ENCODE data around the gene ZNF334. TPM values are rescaled to one million over a fixed set of nuclear protein-coding genes. Genes with fewer than 3 reads are reported as not detected.

The ZNF334 gene
- 13.5 TPM for total RNA-seq

GRCh38 chr20:46512943-46513844 is at the start of gene ZNF334:
Gene ZNF334 (minus strand): TSS chr20:46513559. CDS start chr20:46512102, 1,457 bp downstream.

GRCh38 chr20:46550461-46550860 is 37.1 kb upstream of the ZNF334 start, which contains the start of gene OCSTAMP:
Gene OCSTAMP (minus strand): TSS chr20:46550654. CDS start chr20:46550560, 94 bp downstream.

Other genes starting within 250 kb of the ZNF334 start
- 0.41 TPM for gene CDH22, start 205.1 kb downstream of the ZNF334 start, total RNA-seq
- 54.0 TPM for gene ELMO2, start 106.9 kb downstream of the ZNF334 start, total RNA-seq
- not detected for gene OCSTAMP, start 37.1 kb upstream of the ZNF334 start, total RNA-seq
- 13.5 TPM for gene SLC13A3, start 137.9 kb upstream of the ZNF334 start, total RNA-seq
- gene TP53RK, start 175.9 kb upstream of the ZNF334 start, total RNA-seq, result 18.5 TPM
- 21.3 TPM for gene SLC2A10, start 196.1 kb upstream of the ZNF334 start, total RNA-seq